Mesothelial cell of epicardium (in vitro differentiated cells): ENCODE results near the gene AMZ1. TPM values are rescaled to one million over a fixed set of nuclear protein-coding genes. Genes with fewer than 3 reads are reported as not detected.

Experiments
- DNase-seq, 2 experiments: peaks; one replicate each; pipeline ENCODE4 v3.0.0; 2021; ENCODE audit warnings: low spot score in 2 of 2; ENCODE audit not compliant: unreplicated experiment in 2 of 2
- H3K27ac Mint-ChIP-seq: 2 replicates; pipeline ENCODE4 v1.8.0; 2021; ENCODE audit warnings: mixed read lengths
- H3K27me3 Mint-ChIP-seq: 2 replicates; pipeline ENCODE4 v1.8.0; 2021; ENCODE audit warnings: low read depth, mixed read lengths
- H3K36me3 Mint-ChIP-seq: 2 replicates; pipeline ENCODE4 v1.8.0; 2021; ENCODE audit warnings: mixed read lengths
- H3K4me1 Mint-ChIP-seq: 2 replicates; pipeline ENCODE4 v1.8.0; 2021; ENCODE audit warnings: mixed read lengths
- H3K4me3 Mint-ChIP-seq: 2 replicates; pipeline ENCODE4 v1.8.0; 2021; ENCODE audit warnings: mild to moderate bottlenecking, moderate library complexity, mixed read lengths
- H3K9me3 Mint-ChIP-seq: 2 replicates; pipeline ENCODE4 v1.8.0; 2021; ENCODE audit warnings: mixed read lengths
- total RNA-seq: library from RNA; stranded (reverse); gene quantifications from 3 replicates; pipeline ENCODE4 v1.2.1, GENCODE V29; 2021
- TF ChIP-seq, protein P1 (sequence below): fragments of 200-600 bp; sonication (generic); IDR thresholded peaks from one replicate; pipeline ENCODE4 v1.5.0; 2021; ENCODE audit warnings: antibody characterized with exemption; ENCODE audit not compliant: unreplicated experiment

The AMZ1 gene
- total RNA-seq, 1 donor from 2014 or later, result 0.13 TPM

DNA sequence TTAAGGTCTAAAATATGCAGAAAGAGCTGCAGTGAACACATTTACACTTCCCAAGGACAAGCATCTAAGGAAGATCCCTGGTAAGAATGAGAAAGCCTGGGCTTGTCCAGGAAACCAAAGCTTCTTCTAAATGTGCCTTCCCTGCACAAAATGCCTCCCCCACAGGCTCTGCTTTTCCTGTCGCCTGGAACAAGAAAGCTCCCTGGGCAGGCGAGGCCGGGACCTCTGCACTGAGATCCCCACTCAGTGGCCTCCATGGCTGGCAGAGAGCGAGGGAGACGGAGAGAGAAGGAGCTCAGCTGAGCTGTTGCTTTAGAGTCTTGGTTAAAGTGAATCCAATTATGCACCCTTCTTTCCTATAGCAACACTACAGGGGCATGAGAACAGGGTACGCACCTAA, 75.6 kb downstream of the AMZ1 start:
- TF ChIP-seq, protein P1, sequence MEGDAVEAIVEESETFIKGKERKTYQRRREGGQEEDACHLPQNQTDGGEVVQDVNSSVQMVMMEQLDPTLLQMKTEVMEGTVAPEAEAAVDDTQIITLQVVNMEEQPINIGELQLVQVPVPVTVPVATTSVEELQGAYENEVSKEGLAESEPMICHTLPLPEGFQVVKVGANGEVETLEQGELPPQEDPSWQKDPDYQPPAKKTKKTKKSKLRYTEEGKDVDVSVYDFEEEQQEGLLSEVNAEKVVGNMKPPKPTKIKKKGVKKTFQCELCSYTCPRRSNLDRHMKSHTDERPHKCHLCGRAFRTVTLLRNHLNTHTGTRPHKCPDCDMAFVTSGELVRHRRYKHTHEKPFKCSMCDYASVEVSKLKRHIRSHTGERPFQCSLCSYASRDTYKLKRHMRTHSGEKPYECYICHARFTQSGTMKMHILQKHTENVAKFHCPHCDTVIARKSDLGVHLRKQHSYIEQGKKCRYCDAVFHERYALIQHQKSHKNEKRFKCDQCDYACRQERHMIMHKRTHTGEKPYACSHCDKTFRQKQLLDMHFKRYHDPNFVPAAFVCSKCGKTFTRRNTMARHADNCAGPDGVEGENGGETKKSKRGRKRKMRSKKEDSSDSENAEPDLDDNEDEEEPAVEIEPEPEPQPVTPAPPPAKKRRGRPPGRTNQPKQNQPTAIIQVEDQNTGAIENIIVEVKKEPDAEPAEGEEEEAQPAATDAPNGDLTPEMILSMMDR, result no peak
- H3K9me3 Mint-ChIP-seq, result no peaks in the 10 kb centered on the region
- H3K4me3 Mint-ChIP-seq, result no peak overlapping the region
- peaks cover 24% of the 10 kb centered on the region for H3K36me3 Mint-ChIP-seq
- H3K27me3 Mint-ChIP-seq, result no peaks in the 10 kb centered on the region
- DNase-seq, result no peak
- H3K4me1 Mint-ChIP-seq, result peaks cover 40% of the 10 kb centered on the region
- peak overlapping the region; percentile 30 for H3K27ac Mint-ChIP-seq

DNA sequence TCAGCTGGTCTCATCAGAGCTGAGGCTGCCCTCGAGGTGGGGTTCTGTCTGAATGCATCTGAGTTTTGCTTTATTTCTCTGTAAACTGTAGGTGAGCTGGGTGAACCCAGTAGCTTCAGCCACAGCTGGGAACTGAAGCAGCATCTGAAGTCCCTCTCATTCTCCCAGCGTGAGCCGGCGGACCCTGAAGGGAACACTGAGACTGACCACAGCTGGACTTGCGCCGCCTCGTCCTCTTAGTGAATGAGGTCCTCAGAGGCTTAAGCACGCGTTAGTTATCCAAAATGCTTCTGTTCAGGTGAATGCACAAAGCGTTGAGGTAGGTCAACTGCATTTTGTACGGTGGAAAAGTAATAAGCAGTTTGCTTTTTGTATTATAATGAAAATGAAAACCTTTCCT, 76.6 kb downstream of the AMZ1 start:
- Mint-ChIP-seq H3K4me3 (no peak overlapping the region), H3K4me1 (peaks cover 34% of the 10 kb centered on the region), H3K27me3 (no peaks in the 10 kb centered on the region), H3K27ac (no peak overlapping the region), H3K36me3 (peaks cover 28% of the 10 kb centered on the region), H3K9me3 (peaks cover 1% of the 10 kb centered on the region)
- TF ChIP-seq, protein P1, result no peak
- no peak for DNase-seq

Other genes starting within 250 kb of the AMZ1 start
- gene GRIFIN, start 211.8 kb upstream of the AMZ1 start, total RNA-seq, result not detected in 3 replicates
- 16.0 to 19.0 TPM (median 16.3 TPM) in 3 replicates for gene LFNG, start 168.4 kb upstream of the AMZ1 start, total RNA-seq
- gene BRAT1, start 132.7 kb upstream of the AMZ1 start, total RNA-seq, result 44.2 to 47.6 TPM (median 46.8 TPM) in 3 replicates
- gene IQCE, start 129.2 kb upstream of the AMZ1 start, total RNA-seq, result 26.6 to 29.6 TPM (median 26.6 TPM) in 3 replicates
- gene TTYH3, start 56.2 kb upstream of the AMZ1 start, total RNA-seq, result 282 to 296 TPM (median 282 TPM) in 3 replicates
- 54.8 to 57.1 TPM (median 57.1 TPM) in 3 replicates for gene GNA12, start 156.1 kb downstream of the AMZ1 start, total RNA-seq